G401.6 (cell line): Measurements from ENCODE around the gene CBX1.
"Not testable (repeated sequence)": the region's sequence is repeated elsewhere in the genome, so short reads cannot be mapped to it uniquely, and the experiment has no call there.

ENCODE experiments used
- FAIRE-seq: peaks from 2 replicates; lab custom pipeline; 2012; peaks lifted over from hg19 to GRCh38; lab: Jason Lieb, UNC

CBX1 gene

DNA sequence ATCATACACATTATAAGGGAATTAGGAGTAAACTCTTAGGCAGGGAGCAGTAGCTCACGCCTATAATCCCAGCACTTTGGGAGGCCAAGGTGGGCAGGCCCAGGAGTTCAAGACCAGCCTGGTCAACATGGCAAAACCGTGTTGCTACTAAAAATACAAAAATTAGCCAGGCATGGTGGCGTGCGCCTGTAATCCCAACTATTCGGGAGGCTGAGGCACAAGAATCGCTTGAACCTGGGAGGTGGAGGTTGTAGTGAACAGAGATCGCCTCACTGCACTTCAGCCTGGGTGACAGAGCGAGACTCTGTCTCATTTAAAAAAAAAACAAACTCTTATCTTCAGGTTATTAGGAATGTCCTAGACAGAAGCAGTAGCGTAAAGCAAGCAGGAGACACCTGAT lies 28.5 kb downstream of the CBX1 start:
- FAIRE-seq = not testable (repeated sequence)

DNA sequence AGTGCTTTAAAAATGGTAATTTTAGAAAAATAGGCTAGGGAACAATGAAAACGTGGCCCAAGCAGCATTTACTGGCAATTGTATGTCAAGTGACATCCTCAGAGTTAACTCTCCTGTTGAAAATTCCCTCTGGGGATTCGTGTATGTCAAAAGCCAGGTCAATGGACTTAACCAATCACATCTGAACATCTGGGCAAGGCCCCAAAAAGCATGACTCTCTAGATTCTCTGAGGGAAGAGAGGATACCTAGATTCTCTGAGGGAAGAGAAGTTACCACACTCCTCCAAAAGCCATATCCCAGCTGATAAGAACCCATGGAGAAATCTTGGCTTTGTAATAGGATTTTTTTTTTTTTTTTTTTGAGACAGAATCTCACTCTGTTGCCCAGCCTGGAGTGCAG lies 29.6 kb downstream of the CBX1 start:
- FAIRE-seq = no peak

DNA sequence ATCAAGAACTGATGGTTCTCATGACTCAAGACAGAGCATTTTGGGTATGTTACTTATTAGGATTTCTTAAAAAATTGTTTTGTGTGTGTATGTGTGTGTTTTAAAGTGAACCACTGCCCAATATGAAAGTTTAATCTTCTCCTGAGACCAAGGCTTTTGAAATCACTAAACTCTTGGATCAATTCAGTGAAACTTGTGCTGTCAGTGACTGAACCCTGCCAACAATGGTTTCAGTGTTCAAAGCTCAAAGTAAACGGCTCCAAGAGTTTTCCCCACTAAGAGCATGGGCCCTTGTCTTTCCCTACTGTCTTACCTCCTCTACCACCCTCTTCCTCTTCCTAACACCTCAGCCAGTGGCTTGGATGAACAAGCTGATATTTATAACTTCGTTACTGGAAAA lies 31.1 kb downstream of the CBX1 start:
- no peak for FAIRE-seq

DNA sequence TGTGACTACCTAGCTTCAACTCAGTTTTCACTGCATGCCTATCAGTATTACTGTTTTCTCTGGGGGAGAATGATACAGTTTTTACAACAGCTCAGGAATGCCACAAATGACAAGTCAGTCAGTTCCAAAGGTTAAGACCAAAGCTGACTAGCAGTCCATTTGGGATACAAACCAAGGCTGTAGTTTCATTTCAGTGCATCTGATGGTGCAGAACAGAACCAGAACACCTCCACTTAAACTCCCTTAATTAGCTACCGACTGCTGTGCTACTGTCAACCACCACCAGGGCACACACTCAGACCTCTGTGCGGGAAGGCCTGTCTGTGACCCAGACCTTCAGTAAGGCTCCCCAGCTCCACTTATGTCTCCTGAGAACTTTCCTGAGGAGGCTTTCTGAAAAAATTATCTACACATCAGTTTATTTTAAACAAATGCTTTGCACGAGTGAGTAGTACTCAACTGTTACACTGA lies 32.8 kb downstream of the CBX1 start:
- FAIRE-seq = no peak

DNA sequence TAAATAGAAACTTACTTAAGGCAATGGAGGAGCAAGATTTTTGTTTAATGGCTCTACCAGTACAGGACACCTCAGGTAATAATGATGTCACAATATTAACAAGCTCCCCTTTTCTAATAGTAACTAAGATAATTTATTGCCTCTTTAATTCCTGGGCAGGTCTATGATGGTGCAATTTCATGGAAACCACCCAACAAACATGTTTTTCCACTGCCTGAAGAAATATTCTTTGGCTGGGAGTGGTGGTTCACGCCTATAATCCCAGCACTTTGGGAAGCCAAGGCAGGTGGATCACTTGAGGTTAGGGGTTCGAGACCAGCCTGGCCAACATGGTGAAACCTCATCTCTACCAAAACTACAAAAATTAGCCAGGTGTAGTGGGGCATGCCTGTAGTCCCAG lies 33.5 kb downstream of the CBX1 start:
- FAIRE-seq = not testable (repeated sequence)

DNA sequence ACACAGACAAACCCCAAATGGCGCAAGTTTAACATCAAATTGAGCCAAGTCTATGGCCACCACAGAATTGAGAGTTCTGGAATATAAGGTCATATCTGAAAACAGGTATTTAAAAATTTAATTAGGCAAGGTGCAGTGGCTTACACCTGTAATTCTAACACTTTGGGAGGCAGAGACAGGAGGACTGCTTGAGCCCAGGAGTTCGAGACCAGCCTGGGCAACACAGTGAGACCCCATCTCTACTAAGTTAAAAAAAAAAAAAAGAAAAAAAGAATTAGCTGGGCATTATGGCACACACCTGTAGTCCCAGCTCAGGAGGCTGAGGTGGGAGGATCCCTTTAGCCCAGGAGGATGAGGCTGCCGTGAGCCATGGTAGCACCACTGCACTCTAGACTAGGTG lies 34.0 kb downstream of the CBX1 start:
- FAIRE-seq = no peak

DNA sequence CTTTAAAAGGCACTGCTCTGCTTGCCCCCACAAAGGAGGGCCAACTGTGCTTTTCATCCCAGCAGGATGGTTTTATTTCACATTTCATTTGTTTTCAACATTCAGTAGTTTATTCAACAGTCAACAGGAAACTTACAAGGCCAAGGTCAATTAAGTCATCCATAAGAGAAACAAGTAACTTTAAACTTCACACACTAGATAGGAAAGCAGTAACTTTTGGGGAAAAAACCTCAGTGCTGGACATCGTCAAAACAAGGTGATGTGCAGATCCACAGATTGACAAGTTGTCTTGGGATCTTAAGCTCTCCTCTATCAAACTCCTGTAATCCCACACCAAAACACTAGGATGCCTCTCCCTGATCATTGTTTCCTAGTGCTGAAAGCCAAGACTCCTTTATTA lies 34.6 kb downstream of the CBX1 start:
- no peak for FAIRE-seq

DNA sequence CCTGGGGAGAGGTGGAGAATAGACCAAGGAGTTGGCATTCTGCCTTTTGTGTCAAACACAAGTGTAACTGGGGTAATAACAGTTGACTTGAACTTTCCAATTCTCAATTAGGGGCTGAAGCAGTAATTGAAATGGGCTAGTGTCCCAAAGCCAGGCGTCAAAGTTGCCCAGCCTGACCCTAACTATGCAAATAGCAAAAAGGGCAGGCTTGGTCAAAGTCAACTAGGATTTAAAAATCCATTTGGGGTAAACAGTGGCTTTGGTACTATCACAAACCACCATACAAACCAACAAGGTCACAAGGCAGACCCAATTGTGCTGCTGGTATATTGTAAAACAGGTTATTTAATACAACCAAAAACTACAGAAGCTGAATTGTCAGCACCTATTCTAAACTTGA lies 35.1 kb downstream of the CBX1 start:
- no peak for FAIRE-seq

DNA sequence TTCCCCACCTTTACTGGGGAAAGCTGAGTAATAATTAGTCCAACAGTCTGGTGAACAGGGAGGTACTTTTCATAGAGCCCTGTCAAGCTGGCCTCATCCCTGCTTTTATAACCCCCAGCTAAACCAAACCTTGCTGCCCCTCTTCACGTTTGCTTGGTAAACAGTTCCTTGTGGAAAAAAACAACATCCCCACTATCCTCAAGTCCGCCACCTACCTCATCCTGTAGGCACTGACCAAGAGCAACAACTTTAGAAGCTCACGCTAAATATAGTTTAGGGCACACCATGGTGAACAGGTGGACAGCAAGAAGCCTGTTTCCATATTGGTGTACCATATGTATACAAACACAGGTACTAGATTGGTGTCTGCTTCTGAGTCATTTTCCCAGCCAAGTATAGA lies 36.6 kb downstream of the CBX1 start:
- no peak for FAIRE-seq

DNA sequence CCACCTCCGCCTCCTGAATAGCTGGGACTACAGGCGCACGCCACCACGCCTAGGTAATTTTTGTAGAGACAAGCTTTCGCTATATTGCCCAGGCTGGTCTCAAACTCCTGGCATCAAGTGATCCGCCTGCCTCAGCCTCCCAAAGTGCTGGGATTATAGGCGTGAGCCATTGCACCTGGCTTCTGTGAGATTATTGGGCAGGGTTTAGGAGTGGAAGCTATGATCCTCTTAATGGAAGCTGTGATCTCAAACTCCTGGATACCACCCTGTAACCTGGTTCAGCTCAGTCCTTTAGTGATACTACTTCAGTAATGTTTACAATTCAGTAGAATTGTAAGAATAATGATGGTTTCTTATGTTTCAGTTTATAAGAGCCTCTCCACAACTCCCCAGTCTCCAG lies 39.0 kb downstream of the CBX1 start:
- FAIRE-seq = no peak

DNA sequence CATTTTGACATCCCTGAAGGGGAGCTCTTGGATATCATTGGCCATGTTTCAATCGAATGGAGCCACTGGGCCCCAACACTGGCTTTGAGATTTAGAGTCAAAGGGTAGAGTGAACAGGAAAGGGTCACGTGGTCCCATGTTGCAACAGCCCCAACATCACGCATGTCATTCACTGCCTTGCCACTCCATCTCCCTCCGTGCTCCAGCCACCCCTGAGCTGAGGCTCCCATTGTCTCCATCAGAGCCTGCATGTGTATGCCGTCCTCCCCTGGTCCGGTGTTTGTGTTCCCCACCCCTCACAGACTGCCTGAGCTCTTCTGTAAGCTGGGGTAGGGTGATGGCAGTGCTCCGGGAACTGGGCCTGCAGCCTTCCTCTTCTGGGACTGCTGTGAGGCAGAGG lies 41.0 kb downstream of the CBX1 start:
- no peak for FAIRE-seq

DNA sequence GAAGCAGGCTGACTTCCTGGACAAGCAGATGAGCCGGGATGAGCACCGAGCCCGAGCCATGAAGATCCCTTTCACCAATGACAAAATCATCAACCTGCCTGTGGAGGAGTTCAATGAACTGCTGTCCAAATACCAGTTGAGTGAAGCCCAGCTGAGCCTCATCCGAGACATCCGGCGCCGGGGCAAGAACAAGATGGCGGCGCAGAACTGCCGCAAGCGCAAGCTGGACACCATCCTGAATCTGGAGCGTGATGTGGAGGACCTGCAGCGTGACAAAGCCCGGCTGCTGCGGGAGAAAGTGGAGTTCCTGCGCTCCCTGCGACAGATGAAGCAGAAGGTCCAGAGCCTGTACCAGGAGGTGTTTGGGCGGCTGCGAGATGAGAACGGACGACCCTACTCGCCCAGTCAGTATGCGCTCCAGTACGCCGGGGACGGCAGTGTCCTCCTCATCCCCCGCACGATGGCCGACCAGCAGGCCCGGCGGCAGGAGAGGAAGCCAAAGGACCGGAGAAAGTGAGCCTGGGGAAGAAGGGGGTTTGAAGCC lies 42.1 kb downstream of the CBX1 start:
- no peak for FAIRE-seq

DNA sequence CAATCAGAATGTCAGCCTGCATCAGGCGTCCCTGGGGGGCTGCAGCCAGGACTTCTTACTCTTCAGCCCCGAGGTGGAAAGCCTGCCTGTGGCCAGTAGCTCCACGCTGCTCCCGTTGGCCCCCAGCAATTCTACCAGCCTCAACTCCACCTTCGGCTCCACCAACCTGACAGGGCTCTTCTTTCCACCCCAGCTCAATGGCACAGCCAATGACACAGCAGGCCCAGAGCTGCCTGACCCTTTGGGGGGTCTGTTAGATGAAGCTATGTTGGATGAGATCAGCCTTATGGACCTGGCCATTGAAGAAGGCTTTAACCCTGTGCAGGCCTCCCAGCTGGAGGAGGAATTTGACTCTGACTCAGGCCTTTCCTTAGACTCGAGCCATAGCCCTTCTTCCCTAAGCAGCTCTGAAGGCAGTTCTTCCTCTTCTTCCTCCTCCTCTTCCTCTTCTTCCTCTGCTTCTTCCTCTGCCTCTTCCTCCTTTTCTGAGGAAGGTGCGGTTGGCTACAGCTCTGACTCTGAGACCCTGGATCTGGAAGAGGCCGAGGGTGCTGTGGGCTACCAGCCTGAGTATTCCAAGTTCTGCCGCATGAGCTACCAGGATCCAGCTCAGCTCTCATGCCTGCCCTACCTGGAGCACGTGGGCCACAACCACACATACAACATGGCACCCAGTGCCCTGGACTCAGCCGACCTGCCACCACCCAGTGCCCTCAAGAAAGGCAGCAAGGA lies 42.7 kb downstream of the CBX1 start:
- FAIRE-seq = no peak

DNA sequence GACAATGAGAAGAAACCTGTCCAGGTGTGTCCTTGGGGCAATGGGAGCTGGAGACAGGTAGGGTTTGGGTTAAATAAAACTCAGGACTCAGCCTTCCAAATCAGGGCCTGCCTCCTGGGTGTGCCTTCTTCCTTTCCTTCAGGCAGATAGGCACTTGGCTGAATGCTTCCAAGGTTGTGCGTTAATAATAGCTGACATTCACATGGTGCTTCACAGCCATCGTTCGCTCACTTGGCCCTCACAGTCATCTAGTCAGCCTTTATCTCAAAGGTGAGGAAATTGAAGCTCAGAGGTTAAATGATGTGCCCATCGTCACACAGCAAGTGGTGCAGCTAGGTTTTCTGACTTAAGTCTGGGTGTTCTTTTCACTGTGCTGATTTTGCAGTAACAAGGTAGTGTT lies 43.7 kb downstream of the CBX1 start:
- no peak for FAIRE-seq

DNA sequence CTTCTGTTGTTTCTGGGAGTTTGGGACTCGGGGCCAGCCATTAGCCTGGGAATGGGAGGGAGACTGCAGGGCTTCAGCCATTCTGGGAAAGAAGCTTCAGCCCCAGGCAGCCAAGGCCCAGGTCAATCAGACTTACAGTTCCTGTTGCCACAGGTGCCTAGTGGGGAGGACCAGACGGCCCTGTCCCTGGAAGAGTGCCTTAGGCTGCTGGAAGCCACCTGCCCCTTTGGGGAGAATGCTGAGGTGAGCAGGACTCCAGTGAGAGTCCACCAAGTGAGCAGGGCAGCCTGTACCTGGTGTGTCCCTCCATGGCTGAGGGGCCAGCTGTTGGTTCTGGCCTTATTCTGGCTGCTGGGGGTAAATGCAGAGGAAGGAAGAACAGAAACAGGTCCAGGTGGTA lies 44.4 kb downstream of the CBX1 start:
- no peak for FAIRE-seq

DNA sequence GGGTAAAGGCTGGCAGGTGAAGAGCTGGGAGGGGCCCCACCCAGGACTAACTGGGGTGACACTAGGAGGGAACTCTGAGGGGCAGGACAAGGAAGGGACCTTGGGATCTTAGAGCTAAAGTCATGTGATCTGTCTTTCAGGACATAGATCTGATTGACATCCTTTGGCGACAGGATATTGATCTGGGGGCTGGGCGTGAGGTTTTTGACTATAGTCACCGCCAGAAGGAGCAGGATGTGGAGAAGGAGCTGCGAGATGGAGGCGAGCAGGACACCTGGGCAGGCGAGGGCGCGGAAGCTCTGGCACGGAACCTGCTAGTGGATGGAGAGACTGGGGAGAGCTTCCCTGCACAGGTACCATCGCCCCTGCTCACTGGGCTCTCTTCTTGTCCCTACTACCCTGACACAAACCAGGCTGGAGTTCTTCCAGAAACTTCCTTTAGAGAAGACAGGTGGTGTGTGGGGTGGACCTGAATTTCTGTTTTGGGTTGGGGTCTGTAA lies 45.0 kb downstream of the CBX1 start:
- FAIRE-seq = no peak

DNA sequence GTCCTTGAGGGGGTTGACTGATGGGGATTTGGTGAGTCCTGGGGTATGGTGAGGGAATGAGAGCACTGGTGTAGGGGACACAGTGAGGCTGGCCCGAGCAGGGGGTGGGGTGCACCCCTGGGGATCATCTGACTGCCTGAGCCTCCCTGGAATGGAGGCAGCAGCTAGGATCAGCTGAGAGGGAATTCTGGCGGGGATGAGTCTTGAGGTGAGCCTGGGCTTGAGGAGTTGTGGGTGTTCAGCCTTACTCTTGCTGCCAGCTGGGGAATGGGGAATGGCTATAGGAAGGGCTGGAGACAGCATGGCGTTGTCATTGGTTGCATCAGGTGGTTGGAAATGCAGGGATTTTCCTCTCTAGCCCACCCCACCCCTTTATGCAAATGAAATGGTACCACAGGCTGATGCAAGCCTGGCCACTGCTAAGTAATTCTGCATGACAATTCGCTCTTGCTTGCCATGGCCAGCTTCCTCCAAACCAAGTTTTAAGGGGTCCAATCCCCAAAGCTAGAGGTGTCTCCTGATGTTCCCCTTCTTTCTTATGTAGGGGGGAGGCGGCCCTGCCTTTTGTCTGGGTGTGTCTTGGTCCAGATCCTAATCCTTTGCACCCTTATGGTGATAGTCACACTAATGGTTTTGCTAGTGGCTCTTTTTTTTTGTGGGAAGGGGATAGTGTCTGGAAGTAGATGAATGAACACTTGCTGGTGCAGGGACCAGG lies 45.6 kb downstream of the CBX1 start:
- peak; percentile 40 for FAIRE-seq

DNA sequence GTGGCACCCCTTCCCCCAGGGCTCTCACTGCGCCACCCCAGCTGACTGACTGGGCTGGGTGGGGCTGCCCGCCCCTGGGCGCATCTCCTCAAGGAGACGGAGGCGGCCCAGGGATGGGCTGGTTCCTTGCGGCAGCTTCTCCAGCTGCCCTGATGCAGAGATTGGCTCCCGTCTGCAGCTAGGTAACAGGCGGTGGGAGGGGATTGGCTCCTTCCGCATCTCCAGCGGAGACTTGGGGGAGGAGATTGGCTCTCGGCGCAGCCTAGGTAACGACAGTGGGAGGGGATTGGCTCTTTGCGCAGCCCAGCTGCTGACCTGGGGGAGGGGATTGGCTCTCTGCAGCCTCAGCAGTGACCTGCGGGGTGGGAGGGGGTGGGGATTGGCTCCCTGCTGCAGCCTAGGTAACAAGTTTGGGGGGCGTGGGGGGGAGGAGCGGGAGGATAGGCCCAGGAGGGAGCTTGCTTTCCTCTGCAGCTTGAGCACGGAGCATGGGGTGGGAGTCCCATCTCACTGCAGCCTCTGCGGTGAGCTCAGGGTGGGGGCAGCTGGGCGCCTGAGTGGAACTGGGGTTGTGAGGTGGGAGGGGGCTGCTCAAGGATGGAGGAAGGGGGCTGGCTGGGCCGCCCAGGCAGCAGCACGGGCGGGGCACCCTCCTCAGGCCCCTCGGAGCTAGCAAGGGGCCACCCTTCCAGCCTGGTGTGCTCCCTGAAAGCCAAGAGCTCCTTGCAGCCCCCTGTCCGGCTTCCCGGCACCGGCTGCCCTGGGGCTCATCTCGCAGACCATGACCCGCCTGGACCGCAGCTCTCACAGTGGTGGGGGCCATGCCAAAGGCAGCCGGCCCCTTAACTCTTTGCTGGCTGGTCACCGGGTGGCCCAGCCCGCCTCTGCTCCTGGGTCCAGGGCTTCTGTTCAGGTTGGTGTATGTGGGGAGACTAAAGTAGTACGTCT lies 46.8 kb downstream of the CBX1 start:
- FAIRE-seq = peak; percentile 95

DNA sequence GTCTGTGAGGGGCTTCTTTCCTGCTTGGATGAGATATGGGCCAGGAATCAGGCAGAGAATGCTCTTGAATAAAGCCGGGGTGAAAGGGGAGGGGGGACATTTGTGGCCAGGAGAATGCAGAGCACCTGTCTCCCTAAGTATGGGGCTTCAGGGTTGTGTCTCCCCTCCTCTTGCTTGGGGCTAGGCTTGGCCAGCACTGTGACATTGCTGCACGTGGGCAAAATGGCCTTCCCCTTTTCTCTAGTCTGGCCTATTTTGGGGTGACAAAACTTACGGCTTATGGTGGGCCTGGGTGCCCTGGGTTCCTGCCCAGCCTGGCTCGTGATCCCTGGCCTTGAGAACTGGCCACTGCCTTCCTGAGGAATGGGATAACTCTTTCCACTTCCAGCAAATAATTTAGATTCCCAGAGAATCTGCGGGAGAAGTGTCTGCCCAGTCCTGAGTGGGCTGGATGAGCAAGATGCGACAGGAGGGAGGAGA lies 47.5 kb downstream of the CBX1 start:
- FAIRE-seq = no peak

DNA sequence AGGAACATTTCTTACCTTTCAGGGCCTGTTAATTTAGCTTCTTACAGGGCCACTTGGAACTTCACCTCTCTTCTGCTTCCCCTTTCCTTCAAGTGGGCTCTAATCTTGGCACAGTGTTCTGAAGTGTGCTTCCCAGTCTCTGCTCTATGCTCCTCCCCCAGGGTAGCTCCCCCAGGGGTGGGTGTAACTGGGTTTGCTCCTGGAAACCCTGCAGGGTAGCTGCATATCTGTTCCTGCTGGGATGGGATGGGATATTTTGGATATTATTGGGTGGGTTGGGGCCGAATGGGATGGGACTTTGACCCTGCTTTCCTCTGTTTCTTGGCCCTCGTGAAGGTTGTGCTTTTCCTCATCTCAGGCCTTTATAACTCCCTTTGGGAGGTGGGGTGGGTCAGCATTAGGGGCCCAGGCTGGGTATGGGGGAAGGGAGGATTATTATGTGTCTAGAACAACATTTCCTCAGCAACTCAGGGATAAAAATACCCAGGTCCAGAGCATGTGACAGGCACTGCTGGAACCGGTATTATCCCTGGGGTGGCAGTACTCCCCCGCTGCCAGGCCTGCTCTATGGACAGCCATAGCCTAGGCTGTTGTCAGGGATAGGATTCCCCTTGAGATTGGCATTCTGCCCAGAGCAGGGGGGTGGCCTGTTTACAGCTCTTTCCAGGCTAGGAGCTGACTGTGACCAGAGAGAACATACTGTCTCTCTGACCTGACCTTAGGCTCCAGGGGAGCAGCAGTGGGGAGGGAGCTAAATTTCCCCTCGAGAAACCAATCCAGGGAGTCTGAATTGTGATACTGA lies 48.1 kb downstream of the CBX1 start:
- FAIRE-seq = no peak
